DOHH2 (cell line): ENCODE data around the gene CFAP70.

Experiments used
- EZH2phosphoT487 ChIP-seq: fragments of 200-600 bp; sonication (generic); IDR thresholded peaks from 2 replicates; pipeline ENCODE4 v1.6.1; 2017; ENCODE audit warnings: borderline replicate concordance, mild to moderate bottlenecking, antibody characterized with exemption, low read length, moderate library complexity, mixed read lengths
- TF ChIP-seq, protein P1 (sequence below): fragments of 200-600 bp; sonication (generic); IDR thresholded peaks from one replicate; pipeline ENCODE4 v1.5.1; 2014; ENCODE audit warnings: antibody characterized with exemption, mild to moderate bottlenecking, low read depth, low read length; ENCODE audit not compliant: poor library complexity, severe bottlenecking

DNA sequence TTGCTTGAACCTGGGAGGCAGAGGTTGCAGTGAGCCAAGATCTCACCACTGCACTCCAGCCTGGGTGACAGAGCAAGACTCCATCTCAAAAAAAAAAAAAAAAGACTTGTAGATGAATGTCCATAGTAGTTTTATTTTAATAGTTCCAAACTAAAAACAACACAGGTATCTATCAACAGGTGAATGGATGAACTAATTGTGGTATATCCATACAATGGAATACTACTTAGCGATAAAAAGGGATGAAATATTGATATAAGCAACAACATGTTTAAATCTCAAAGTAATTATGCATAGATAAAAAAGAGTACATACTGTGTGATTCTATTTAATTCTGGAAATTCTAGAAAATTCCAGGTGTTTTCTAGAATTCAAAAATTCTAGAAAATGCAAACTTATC, 68.7 kb downstream of the CFAP70 start:
- TF ChIP-seq, protein P1, sequence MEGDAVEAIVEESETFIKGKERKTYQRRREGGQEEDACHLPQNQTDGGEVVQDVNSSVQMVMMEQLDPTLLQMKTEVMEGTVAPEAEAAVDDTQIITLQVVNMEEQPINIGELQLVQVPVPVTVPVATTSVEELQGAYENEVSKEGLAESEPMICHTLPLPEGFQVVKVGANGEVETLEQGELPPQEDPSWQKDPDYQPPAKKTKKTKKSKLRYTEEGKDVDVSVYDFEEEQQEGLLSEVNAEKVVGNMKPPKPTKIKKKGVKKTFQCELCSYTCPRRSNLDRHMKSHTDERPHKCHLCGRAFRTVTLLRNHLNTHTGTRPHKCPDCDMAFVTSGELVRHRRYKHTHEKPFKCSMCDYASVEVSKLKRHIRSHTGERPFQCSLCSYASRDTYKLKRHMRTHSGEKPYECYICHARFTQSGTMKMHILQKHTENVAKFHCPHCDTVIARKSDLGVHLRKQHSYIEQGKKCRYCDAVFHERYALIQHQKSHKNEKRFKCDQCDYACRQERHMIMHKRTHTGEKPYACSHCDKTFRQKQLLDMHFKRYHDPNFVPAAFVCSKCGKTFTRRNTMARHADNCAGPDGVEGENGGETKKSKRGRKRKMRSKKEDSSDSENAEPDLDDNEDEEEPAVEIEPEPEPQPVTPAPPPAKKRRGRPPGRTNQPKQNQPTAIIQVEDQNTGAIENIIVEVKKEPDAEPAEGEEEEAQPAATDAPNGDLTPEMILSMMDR, result no peak
- TF ChIP-seq EZH2phosphoT487, result no peak
